ENCODE data around the gene CD82.

CD82 gene

GRCh38 chr11:44550123-44550522 lies 15.3 kb upstream of the CD82 start:
- H3K27ac ChIP-seq, result no peak overlapping the region
- DNase-seq (ENCODE audit: low spot score), result no peak
- CTCF ChIA-PET, result interaction anchor here (0.7 kb wide), 1 partner anchor 484 kb away, joined by 6 read pairs; no protein-coding TSS in a partner anchor
- POLR2A ChIA-PET (ENCODE audit: low non-redundant PET), result no interaction called here
- no peak for TF ChIP-seq CTCF (conservative IDR thresholded peaks at IDR 0.05; ENCODE audit: low read depth)

- POLR2A ChIA-PET (ENCODE audit: low non-redundant PET), result no interaction called here
- CTCF ChIA-PET, result no interaction called here
- no peak for DNase-seq (ENCODE audit: low spot score)
- no peak for TF ChIP-seq CTCF (conservative IDR thresholded peaks at IDR 0.05; ENCODE audit: low read depth)
- no peak overlapping the region for H3K27ac ChIP-seq
These were observed 13.9 kb upstream of the CD82 start for GRCh38 chr11:44551456-44552139.

- DNase-seq (ENCODE audit: low spot score), result no peak
These were observed 10.2 kb upstream of the CD82 start for GRCh38 chr11:44555031-44555800.

GRCh38 chr11:44556735-44557409 lies 8.6 kb upstream of the CD82 start:
- ChIA-PET POLR2A (ENCODE audit: low non-redundant PET) (interaction anchor here (0.7 kb wide), 1 partner anchor 313 kb away, joined by 9 read pairs; no protein-coding TSS in a partner anchor), CTCF (interaction anchor here (0.6 to 8.1 kb wide), 18 partner anchors 9 to 1375 kb away, joined by 3 to 103 read pairs (median 4); partner anchors contain the start of gene CD82)
- DNase-seq (ENCODE audit: low spot score), result no peak
- peak overlapping the region; percentile 22; the same call in 1 of the 2 replicates for H3K27ac ChIP-seq
- peak; percentile 85 for TF ChIP-seq CTCF (conservative IDR thresholded peaks at IDR 0.05; ENCODE audit: low read depth)

More at GRCh38 chr11:44555031-44555800, 10.2 kb upstream of the CD82 start:
- ChIA-PET CTCF (interaction anchor here (1.2 to 8.1 kb wide), 3 partner anchors 32 to 356 kb away, joined by 3 to 103 read pairs (median 10); no protein-coding TSS in a partner anchor), POLR2A (ENCODE audit: low non-redundant PET) (no interaction called here)
- TF ChIP-seq CTCF (conservative IDR thresholded peaks at IDR 0.05; ENCODE audit: low read depth), result no peak
- H3K27ac ChIP-seq, result no peak overlapping the region

- ChIA-PET CTCF (interaction anchor here (0.6 to 8.1 kb wide), 16 partner anchors 8 to 1374 kb away, joined by 3 to 103 read pairs (median 6); partner anchors contain the start of gene CD82), POLR2A (ENCODE audit: low non-redundant PET) (no interaction called here)
- no peak for TF ChIP-seq CTCF (conservative IDR thresholded peaks at IDR 0.05; ENCODE audit: low read depth)
- DNase-seq (ENCODE audit: low spot score), result no peak
- H3K27ac ChIP-seq, result no peak overlapping the region; the same call in 1 of the 2 replicates
These were observed 8.0 kb upstream of the CD82 start for GRCh38 chr11:44557464-44557863.
